Endodermal cell (in vitro differentiated cells): Measurements from ENCODE around the gene APBB1IP. TPM values are rescaled to one million over a fixed set of nuclear protein-coding genes. Genes with fewer than 3 reads are reported as not detected.
"Not testable (repeated sequence)": the region's sequence is repeated elsewhere in the genome, so short reads cannot be mapped to it uniquely, and the experiment has no call there.

Experiments used
- DNase-seq: peaks from one replicate; pipeline ENCODE4 v3.0.0-alpha.2; 2017
- H3K27ac ChIP-seq: 2 replicates; pipeline ENCODE4 v1.5.1; 2013; ENCODE audit warnings: mild to moderate bottlenecking, low read depth, low read length, moderate library complexity
- H3K27me3 ChIP-seq: 2 replicates; pipeline ENCODE4 v1.6.1; 2013; ENCODE audit warnings: mild to moderate bottlenecking, low read length, moderate library complexity; ENCODE audit not compliant: insufficient read depth, control insufficient read depth, poor library complexity, severe bottlenecking
- H3K36me3 ChIP-seq: 2 replicates; pipeline ENCODE4 v1.7.0; 2013; ENCODE audit warnings: mild to moderate bottlenecking, low read length, moderate library complexity; ENCODE audit not compliant: control insufficient read depth, insufficient read depth
- H3K4me1 ChIP-seq: one replicate; pipeline ENCODE4 v1.7.0; 2013; ENCODE audit warnings: low read length; ENCODE audit not compliant: control insufficient read depth, insufficient read depth
- H3K4me3 ChIP-seq: 2 replicates; pipeline ENCODE4 v1.5.1; 2013; ENCODE audit warnings: mild to moderate bottlenecking, low read length, moderate library complexity
- H3K9ac ChIP-seq: 2 replicates; pipeline ENCODE4 v1.6.1; 2013; ENCODE audit warnings: mild to moderate bottlenecking, low read length, moderate library complexity; ENCODE audit not compliant: poor library complexity, severe bottlenecking; ENCODE audit errors: extremely low read depth
- H3K9me3 ChIP-seq: 2 replicates; pipeline ENCODE4 v1.6.1; 2013; ENCODE audit warnings: mild to moderate bottlenecking, low read length, moderate library complexity; ENCODE audit not compliant: control insufficient read depth
- H3K27ac Mint-ChIP-seq: 2 replicates; pipeline ENCODE4 v1.8.0; 2020; ENCODE audit warnings: mixed read lengths
- H3K27me3 Mint-ChIP-seq: 2 replicates; pipeline ENCODE4 v1.8.0; 2021; ENCODE audit warnings: mild to moderate bottlenecking, mixed read lengths; ENCODE audit not compliant: insufficient read depth
- H3K36me3 Mint-ChIP-seq: 2 replicates; pipeline ENCODE4 v1.8.0; 2020; ENCODE audit warnings: low read depth, mixed read lengths
- H3K4me1 Mint-ChIP-seq: 2 replicates; pipeline ENCODE4 v1.8.0; 2020; ENCODE audit warnings: mixed read lengths
- H3K4me3 Mint-ChIP-seq: 2 replicates; pipeline ENCODE4 v1.8.0; 2020; ENCODE audit warnings: mild to moderate bottlenecking, moderate library complexity, mixed read lengths
- H3K9me3 Mint-ChIP-seq: 2 replicates; pipeline ENCODE4 v1.8.0; 2020; ENCODE audit warnings: mild to moderate bottlenecking, mixed read lengths
- CTCF ChIP-seq: fragments of 200-600 bp; sonication (generic); conservative IDR thresholded peaks from 2 replicates; pipeline ENCODE4 v1.5.0; 2021; ENCODE audit warnings: antibody characterized with exemption, mild to moderate bottlenecking
- WGBS, 2 experiments: methylation state at CpG; one replicate each; pipeline versions ENCODE4 v1.1.5 to v1.1.7; 2013; ENCODE audit warnings: missing lambda C conversion rate in 2 of 2, mixed read lengths in 1 of 2; ENCODE audit not compliant: insufficient coverage in 1 of 2, insufficient read length in 1 of 2; 5-methylcytosine and 5-hydroxymethylcytosine counted together
- total RNA-seq, 2 donors: library from RNA; stranded (reverse); fragmentation: NEBNext Ultra II Directional in 1 of 2; extraction: Animal tissue kit (Norgen Biotek cat#: 25700) in 1 of 2; gene quantifications; 2 replicates in 1 of 2; 3 replicates in 1 of 2; pipeline ENCODE4 v1.2.1, GENCODE V29; 2021

APBB1IP gene
- total RNA-seq, 2 donors from 2014 or later, result 0.24 TPM

- WGBS, 2 experiments, result 89 to 91% methylated on average over 4 to 5 of the region's 5 CpGs
- no peak for TF ChIP-seq CTCF
- Histone ChIP-seq H3K9me3 (no peaks in the 10 kb centered on the region), H3K9ac (no peak overlapping the region), H3K27ac (no peak overlapping the region), H3K36me3 (no peaks in the 10 kb centered on the region), H3K4me1 (no peaks in the 10 kb centered on the region), H3K4me3 (no peak overlapping the region), H3K27me3 (no peaks in the 10 kb centered on the region)
- Mint-ChIP-seq H3K27ac (no peak overlapping the region), H3K4me3 (no peak overlapping the region), H3K36me3 (no peaks in the 10 kb centered on the region), H3K27me3 (no peaks in the 10 kb centered on the region), H3K9me3 (peaks cover 7% of the 10 kb centered on the region), H3K4me1 (no peaks in the 10 kb centered on the region)
- no peak for DNase-seq
Measured at GRCh38 chr10:26489081-26489480, 50.9 kb downstream of the APBB1IP start.

DNA sequence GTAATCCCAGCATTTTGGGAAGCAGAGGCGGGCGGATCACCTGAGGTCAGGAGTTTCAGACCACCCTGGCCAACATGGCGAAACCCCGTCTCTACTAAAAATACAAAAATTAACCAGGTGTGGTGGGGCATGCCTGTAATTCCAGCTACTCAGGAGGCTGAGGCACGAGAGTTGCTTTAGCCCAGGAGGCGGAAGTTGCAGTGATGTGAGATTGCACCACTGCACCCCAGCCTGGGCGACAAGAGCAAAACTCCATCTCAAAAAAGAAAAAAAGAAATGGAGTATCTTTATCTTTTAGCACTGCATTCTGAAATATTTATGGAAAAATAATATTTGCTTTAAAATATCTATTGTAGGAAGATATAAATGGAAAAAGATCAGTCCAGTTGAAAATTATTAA is 52.2 kb downstream of the APBB1IP start:
- not testable (repeated sequence) for H3K36me3 Mint-ChIP-seq, H3K4me1 Mint-ChIP-seq, H3K4me3 Mint-ChIP-seq, H3K4me3 ChIP-seq, H3K27ac ChIP-seq, H3K9ac ChIP-seq, H3K27me3 Mint-ChIP-seq, H3K27ac Mint-ChIP-seq, H3K4me1 ChIP-seq, DNase-seq, H3K9me3 ChIP-seq, H3K9me3 Mint-ChIP-seq, H3K27me3 ChIP-seq, H3K36me3 ChIP-seq
- WGBS, 2 experiments, result 86 to 95% methylated on average over 4 to 7 of the region's 7 CpGs

- no peaks in the 10 kb centered on the region for H3K9me3 ChIP-seq
- H3K27ac Mint-ChIP-seq, result no peak overlapping the region
- H3K4me1 Mint-ChIP-seq, result no peaks in the 10 kb centered on the region
- no peaks in the 10 kb centered on the region for H3K36me3 Mint-ChIP-seq
- H3K27me3 Mint-ChIP-seq, result no peaks in the 10 kb centered on the region
- H3K9ac ChIP-seq, result no peak overlapping the region
- no peaks in the 10 kb centered on the region for H3K4me1 ChIP-seq
- no peak for TF ChIP-seq CTCF
- peaks cover 7% of the 10 kb centered on the region for H3K9me3 Mint-ChIP-seq
- no peaks in the 10 kb centered on the region for H3K36me3 ChIP-seq
- H3K27me3 ChIP-seq, result no peaks in the 10 kb centered on the region
- 90 to 92% methylated on average over 1 to 3 of the region's 3 CpGs for WGBS, 2 experiments
- no peak overlapping the region for H3K4me3 Mint-ChIP-seq
- DNase-seq, result no peak
- H3K27ac ChIP-seq, result no peak overlapping the region
- no peak overlapping the region for H3K4me3 ChIP-seq
Measured at GRCh38 chr10:26491276-26491675, 53.1 kb downstream of the APBB1IP start.

- Histone ChIP-seq H3K27ac (no peak overlapping the region), H3K4me3 (no peak overlapping the region), H3K4me1 (no peaks in the 10 kb centered on the region), H3K9me3 (no peaks in the 10 kb centered on the region), H3K36me3 (no peaks in the 10 kb centered on the region), H3K9ac (no peak overlapping the region), H3K27me3 (no peaks in the 10 kb centered on the region)
- Mint-ChIP-seq H3K4me3 (no peak overlapping the region), H3K9me3 (peaks cover 7% of the 10 kb centered on the region), H3K4me1 (no peaks in the 10 kb centered on the region), H3K36me3 (no peaks in the 10 kb centered on the region), H3K27ac (no peak overlapping the region), H3K27me3 (no peaks in the 10 kb centered on the region)
- TF ChIP-seq CTCF, result no peak
- no peak for DNase-seq
- WGBS, 2 experiments, result 85 to 100% methylated on average over 2 to 3 of the region's 3 CpGs
Measured at GRCh38 chr10:26491934-26492333, 53.8 kb downstream of the APBB1IP start.

DNA sequence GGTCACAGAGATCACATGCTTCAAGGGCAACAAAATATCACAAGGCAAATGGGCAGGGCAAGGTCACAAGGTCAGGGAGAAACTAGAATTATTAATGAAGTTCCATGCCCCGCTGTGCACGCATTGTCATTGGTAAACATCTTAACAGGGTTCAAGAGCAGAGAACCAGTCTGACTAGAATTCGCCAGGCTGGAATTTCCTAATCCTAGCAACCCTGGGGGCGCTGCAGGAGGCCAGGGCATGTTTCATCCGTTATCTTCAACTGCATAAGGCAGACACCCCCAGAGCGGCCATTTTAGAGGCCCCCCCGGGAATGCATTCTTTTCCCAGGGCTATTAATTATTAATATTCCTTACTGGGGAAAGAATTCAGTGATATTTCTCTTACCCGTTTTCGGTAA is 54.6 kb downstream of the APBB1IP start:
- not testable (repeated sequence) for H3K27ac ChIP-seq, H3K4me1 Mint-ChIP-seq, H3K4me3 ChIP-seq, H3K36me3 Mint-ChIP-seq, H3K4me3 Mint-ChIP-seq, H3K36me3 ChIP-seq, DNase-seq, H3K9me3 ChIP-seq, H3K27me3 ChIP-seq, H3K4me1 ChIP-seq, H3K9me3 Mint-ChIP-seq, H3K27me3 Mint-ChIP-seq, H3K27ac Mint-ChIP-seq, H3K9ac ChIP-seq
- WGBS, 2 experiments, result 90% methylated on average over 5 to 8 of the region's 9 CpGs
